HT1080 (cell line): ENCODE data around the gene CRACR2B. TPM values are rescaled to one million over a fixed set of nuclear protein-coding genes. Genes with fewer than 3 reads are reported as not detected.

Experiments
- DNase-seq: peaks from one replicate; pipeline ENCODE4 v3.0.0-alpha.2; 2015; ENCODE audit warnings: low read depth
- total RNA-seq: library from RNA; depleted of rRNA; stranded (reverse); fragments of >200 nt; shearing (Covaris generic); gene quantifications from 2 replicates; pipeline ENCODE4 v1.2.3, GENCODE V29; 2014

CRACR2B gene
- total RNA-seq, 1 experiment from 2014 or later, result not detected

GRCh38 chr11:825366-826226 is 2.1 kb upstream of the CRACR2B start:
- DNase-seq, result no peak

- no peak for DNase-seq
Observed at GRCh38 chr11:826227-826621, 1.5 kb upstream of the CRACR2B start.

GRCh38 chr11:826836-827145 is 928 bp upstream of the CRACR2B start:
- DNase-seq, result no peak

- no peak for DNase-seq
Observed at GRCh38 chr11:827146-827896, 398 bp upstream of the CRACR2B start.

- no peak for DNase-seq
Observed at GRCh38 chr11:828506-829175, 922 bp downstream of the CRACR2B start.

GRCh38 chr11:829176-829846 is 1.6 kb downstream of the CRACR2B start:
- DNase-seq, result no peak

- DNase-seq, result no peak
Observed at GRCh38 chr11:829847-830294, 2.2 kb downstream of the CRACR2B start.

GRCh38 chr11:830295-831117 is 2.8 kb downstream of the CRACR2B start:
- DNase-seq, result no peak

GRCh38 chr11:831118-831864 is 3.6 kb downstream of the CRACR2B start:
- peak; percentile 89 for DNase-seq

- DNase-seq, result no peak
Observed at GRCh38 chr11:831961-832528, 4.3 kb downstream of the CRACR2B start.

- DNase-seq, result peak; percentile 66
Observed at GRCh38 chr11:832529-833113, 4.9 kb downstream of the CRACR2B start, which contains the start of gene CD151. Gene CD151 (plus strand): TSS chr11:832952. CDS start chr11:836070, 3,118 bp downstream.

GRCh38 chr11:833114-833791 is 5.5 kb downstream of the CRACR2B start:
- DNase-seq, result no peak

- DNase-seq, result peak; percentile 59
Observed at GRCh38 chr11:833849-834311, 6.2 kb downstream of the CRACR2B start.

GRCh38 chr11:834371-835316 is 6.9 kb downstream of the CRACR2B start:
- DNase-seq, result peak; percentile 98

GRCh38 chr11:836274-836673 is 8.6 kb downstream of the CRACR2B start:
- DNase-seq, result no peak

- DNase-seq, result no peak
Observed at GRCh38 chr11:836700-837099, 9.0 kb downstream of the CRACR2B start.
